Airway epithelial cell (primary cell): ENCODE data around the gene SLC22A6. TPM values are rescaled to one million over a fixed set of nuclear protein-coding genes. Genes with fewer than 3 reads are reported as not detected.

Experiments used
- total RNA-seq: library from RNA; depleted of rRNA; stranded (reverse); fragments of >200 nt; gene quantifications from 2 replicates; pipeline ENCODE4 v1.2.3, GENCODE V29; 2015

Gene SLC22A6, protein sequence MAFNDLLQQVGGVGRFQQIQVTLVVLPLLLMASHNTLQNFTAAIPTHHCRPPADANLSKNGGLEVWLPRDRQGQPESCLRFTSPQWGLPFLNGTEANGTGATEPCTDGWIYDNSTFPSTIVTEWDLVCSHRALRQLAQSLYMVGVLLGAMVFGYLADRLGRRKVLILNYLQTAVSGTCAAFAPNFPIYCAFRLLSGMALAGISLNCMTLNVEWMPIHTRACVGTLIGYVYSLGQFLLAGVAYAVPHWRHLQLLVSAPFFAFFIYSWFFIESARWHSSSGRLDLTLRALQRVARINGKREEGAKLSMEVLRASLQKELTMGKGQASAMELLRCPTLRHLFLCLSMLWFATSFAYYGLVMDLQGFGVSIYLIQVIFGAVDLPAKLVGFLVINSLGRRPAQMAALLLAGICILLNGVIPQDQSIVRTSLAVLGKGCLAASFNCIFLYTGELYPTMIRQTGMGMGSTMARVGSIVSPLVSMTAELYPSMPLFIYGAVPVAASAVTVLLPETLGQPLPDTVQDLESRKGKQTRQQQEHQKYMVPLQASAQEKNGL
- not detected in 2 replicates for total RNA-seq

DNA sequence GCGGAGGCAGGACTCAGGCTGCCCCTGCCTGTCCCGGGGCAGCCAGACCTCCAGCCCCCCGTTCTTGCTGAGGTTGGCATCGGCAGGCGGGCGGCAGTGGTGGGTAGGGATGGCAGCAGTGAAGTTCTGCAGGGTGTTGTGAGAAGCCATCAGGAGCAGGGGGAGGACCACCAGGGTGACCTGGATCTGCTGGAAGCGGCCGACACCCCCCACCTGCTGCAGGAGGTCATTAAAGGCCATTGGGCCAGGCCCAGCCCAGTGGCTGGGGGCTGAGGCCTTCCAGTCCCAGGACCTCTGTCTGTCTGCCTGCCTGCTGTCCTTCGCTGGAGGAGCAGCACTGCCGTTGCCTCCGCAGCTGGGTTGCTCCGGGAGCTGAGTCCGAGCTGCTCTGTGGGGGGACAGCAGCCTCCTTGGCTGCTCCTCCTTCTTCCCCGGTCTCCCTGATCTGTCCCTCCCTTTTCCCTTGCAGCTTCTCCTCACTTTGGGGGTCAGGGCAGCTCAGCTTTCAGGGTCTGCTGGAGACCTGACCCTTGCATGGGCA lies at the start of gene SLC22A6:
Gene SLC22A6, minus strand, starts transcription at position 517 of the 541 bp plus-strand sequence. Its CDS starts 277 bp downstream, at position 240.

DNA sequence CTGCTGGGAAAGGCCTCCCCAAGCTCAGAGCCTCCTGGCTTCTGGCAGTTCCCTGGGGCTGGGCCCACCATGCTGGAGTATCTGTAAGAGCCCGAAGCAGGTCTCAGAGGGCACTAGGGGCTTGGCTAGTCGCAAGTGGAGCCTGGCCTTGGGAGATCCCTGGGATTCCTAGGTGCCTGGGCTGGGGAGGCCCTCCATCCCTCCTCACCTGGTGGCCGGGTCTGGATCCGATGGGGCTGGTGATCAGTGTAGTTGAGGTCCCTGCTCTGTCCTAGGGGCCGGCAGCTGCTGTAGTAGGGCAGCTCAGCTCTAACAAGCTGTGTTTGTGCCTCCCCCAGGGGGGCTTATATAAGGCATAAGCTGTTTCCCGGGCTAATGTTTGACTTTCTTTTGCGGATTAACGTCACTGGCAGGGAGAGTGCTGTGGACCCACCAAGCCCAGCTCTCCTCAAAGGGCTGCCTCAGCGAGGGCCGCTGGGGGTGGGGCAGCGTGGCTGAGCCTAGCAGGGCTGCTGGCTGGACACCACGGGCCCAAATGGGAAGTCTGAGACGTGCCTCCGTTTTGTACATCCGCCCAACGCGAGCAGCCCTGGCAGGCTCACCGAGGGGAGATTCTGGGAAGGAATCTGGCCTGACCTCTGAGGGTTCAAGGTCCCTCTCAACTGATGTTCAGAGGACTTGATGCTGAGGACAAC lies 30.9 kb upstream of the SLC22A6 start, which contains the start of gene SLC22A8:
Gene SLC22A8, minus strand, starts transcription at position 321 of the 695 bp plus-strand sequence. CDS start 883 bp downstream, outside the sequence.

Other genes starting within 250 kb of the SLC22A6 start
- gene ZBTB3, start 230.8 kb downstream of the SLC22A6 start, total RNA-seq, result 4.2 and 10.2 TPM in 2 replicates
- 115 and 116 TPM in 2 replicates for gene POLR2G, start 223.4 kb downstream of the SLC22A6 start, total RNA-seq
- gene TAF6L, start 213.6 kb downstream of the SLC22A6 start, total RNA-seq, result 18.2 and 18.3 TPM in 2 replicates
- gene TMEM179B, start 197.6 kb downstream of the SLC22A6 start, total RNA-seq, result 56.6 and 63.5 TPM in 2 replicates
- gene TMEM223, start 193.0 kb downstream of the SLC22A6 start, total RNA-seq, result 23.5 and 27.9 TPM in 2 replicates
- 33.6 and 34.0 TPM in 2 replicates for gene NXF1, start 179.5 kb downstream of the SLC22A6 start, total RNA-seq
- gene STX5, start 152.9 kb downstream of the SLC22A6 start, total RNA-seq, result 18.2 and 25.3 TPM in 2 replicates
- gene TEX54, start 152.1 kb downstream of the SLC22A6 start, total RNA-seq, result not detected in 2 replicates
- 67.6 and 70.5 TPM in 2 replicates for gene WDR74, start 145.4 kb downstream of the SLC22A6 start, total RNA-seq
- 327 and 333 TPM in 2 replicates for gene SLC3A2, start 104.1 kb downstream of the SLC22A6 start, total RNA-seq
- gene CHRM1, start 63.6 kb downstream of the SLC22A6 start, total RNA-seq, result not detected in 2 replicates
- not detected in 2 replicates for gene SLC22A8, start 30.9 kb upstream of the SLC22A6 start, total RNA-seq
- not detected in 2 replicates for gene SLC22A24, start 159.3 kb upstream of the SLC22A6 start, total RNA-seq